Karpas-422 (cell line): Measurements from ENCODE around the gene CTSW. TPM values are rescaled to one million over a fixed set of nuclear protein-coding genes. Genes with fewer than 3 reads are reported as not detected.

Experiments used
- DNase-seq: peaks from one replicate; pipeline ENCODE4 v3.0.0-alpha.2; 2015
- H2AFZ ChIP-seq: fragments of 200-600 bp; sonication (generic); 2 replicates; pipeline ENCODE4 v1.6.1; 2014; ENCODE audit warnings: antibody characterized with exemption, low read length, mixed read lengths
- H3K27ac ChIP-seq: fragments of 200-600 bp; sonication (generic); 2 replicates; pipeline ENCODE4 v1.5.1; 2014; ENCODE audit warnings: mild to moderate bottlenecking, low read length, moderate library complexity
- H3K27me3 ChIP-seq: fragments of 200-600 bp; sonication (generic); 2 replicates; pipeline ENCODE4 v1.6.1; 2014; ENCODE audit warnings: low read length, mixed read lengths
- H3K36me3 ChIP-seq: fragments of 200-600 bp; sonication (generic); 2 replicates; pipeline ENCODE4 v1.6.1; 2014; ENCODE audit warnings: low read length, mixed read lengths; ENCODE audit not compliant: insufficient read depth
- H3K4me1 ChIP-seq: fragments of 200-600 bp; sonication (generic); 2 replicates; pipeline ENCODE4 v1.6.1; 2014; ENCODE audit warnings: mild to moderate bottlenecking, low read length, mixed read lengths
- H3K4me2 ChIP-seq: fragments of 200-600 bp; sonication (generic); 2 replicates; pipeline ENCODE4 v1.6.1; 2014; ENCODE audit warnings: low read length, low read depth, mild to moderate bottlenecking; ENCODE audit not compliant: poor library complexity, severe bottlenecking
- H3K4me3 ChIP-seq: fragments of 200-600 bp; sonication (generic); 2 replicates; pipeline ENCODE4 v1.5.1; 2014; ENCODE audit warnings: mild to moderate bottlenecking, antibody characterized with exemption, low read length, mixed read lengths
- H3K79me2 ChIP-seq: fragments of 200-600 bp; sonication (generic); 2 replicates; pipeline ENCODE4 v1.6.1; 2014; ENCODE audit warnings: mild to moderate bottlenecking, low read length, mixed read lengths
- H3K9ac ChIP-seq: fragments of 200-600 bp; sonication (generic); 2 replicates; pipeline ENCODE4 v1.6.0; 2014; ENCODE audit warnings: low read length
- H3K9me2 ChIP-seq: fragments of 200-600 bp; sonication (generic), shearing (Covaris generic); replicated peaks from 2 replicates; pipeline ENCODE4 v1.6.0; 2014; ENCODE audit warnings: mild to moderate bottlenecking, low read length, moderate library complexity; ENCODE audit not compliant: insufficient read depth
- H3K9me3 ChIP-seq: fragments of 300-700, 200-600 bp; sonication (generic); 2 replicates; pipeline ENCODE4 v1.6.1; 2014; ENCODE audit warnings: low read length, mixed read lengths
- H4K20me1 ChIP-seq: fragments of 200-600 bp; sonication (generic); 2 replicates; pipeline ENCODE4 v1.6.1; 2014; ENCODE audit warnings: mild to moderate bottlenecking, antibody characterized with exemption, low read length, low read depth; ENCODE audit not compliant: insufficient read depth
- total RNA-seq: library from RNA; depleted of rRNA; stranded (reverse); fragments of >200 nt; shearing (Covaris generic); gene quantifications from 2 replicates; pipeline ENCODE4 v1.2.3, GENCODE V29; 2014; ENCODE audit warnings: low replicate concordance

CTSW gene
- total RNA-seq, 1 experiment from 2014 or later: not detected

DNA sequence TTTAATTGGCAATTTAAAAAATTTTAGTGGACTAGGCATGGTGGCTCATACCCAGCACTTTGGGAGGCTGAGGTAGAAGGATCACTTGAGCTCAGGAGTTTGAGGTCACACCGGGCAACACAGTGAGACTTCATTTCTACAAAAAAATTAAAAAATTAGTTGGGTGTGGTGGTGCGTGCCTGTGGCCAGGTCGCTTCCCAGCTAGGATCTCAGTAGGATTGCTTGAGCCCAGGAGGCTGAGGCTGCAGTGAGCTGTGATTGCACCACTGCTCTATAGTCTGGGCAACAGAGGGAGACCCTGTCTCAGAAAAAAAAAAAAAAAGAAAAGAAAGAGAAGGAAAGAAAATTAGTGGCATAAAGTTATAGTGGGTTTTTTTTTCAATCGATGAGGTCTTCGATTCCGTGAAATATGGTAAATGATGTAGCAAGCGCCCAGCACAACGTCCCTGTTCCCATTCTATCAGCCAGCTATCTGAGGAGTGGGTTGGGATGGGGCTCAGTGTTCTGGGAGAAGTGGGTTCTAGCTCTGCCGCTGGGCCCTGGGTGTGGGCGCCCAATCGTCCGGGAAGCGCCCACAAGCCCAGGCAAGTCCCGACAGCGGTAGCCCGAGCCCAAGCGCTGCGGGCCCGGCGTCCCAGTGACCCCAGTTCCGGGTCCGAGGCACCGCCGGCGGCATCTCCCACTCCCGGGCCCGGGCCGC lies 19.2 kb downstream of the CTSW start:
- H3K4me2 ChIP-seq: no peak overlapping the region
- H2AFZ ChIP-seq: no peak overlapping the region
- H3K9me3 ChIP-seq: no peaks in the 10 kb centered on the region
- H3K9me2 ChIP-seq: no peaks in the 10 kb centered on the region
- H3K27me3 ChIP-seq: no peaks in the 10 kb centered on the region
- no peaks in the 10 kb centered on the region for H4K20me1 ChIP-seq
- H3K4me3 ChIP-seq: no peak overlapping the region
- H3K4me1 ChIP-seq: peaks cover 17% of the 10 kb centered on the region
- H3K27ac ChIP-seq: no peak overlapping the region
- no peak for DNase-seq
- no peaks in the 10 kb centered on the region for H3K36me3 ChIP-seq
- no peak overlapping the region for H3K9ac ChIP-seq
- no peaks in the 10 kb centered on the region for H3K79me2 ChIP-seq

DNA sequence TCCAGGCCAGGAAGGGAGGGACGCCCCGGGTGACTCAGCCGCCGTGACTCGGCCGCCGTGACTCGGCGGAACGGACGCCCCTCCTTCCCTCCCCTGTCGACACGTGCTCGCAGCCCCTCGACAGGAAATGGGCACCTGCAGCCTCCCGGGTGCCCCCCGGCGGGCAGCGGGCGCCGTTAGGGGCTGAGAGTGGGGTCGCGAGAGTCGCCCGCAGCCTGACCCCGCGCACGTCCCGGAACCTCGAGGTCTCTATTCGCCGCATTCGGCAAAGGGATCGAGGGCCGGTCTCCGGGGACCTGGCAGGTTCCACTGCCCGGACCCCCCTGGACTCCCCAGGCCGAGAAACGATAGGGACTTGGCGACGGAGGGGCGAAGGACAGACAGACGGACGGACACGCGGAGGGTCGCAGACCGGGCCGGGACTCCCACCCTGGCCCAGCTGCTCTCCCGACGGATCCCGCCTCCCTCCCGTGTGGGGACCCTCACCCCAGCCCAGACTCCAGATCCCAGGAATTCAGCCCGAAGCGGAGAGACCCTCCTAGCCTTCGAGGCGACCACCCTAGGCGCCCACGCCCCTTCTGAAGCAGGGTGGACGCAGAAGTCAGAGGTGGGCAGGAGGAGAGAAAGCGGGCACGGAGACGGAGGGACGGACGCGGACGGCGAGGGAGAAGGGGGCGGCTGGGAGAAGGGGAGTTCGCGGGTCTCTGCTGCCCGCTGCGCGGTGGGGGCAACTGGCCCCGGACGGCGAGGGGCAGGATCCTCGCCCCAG lies 19.9 kb downstream of the CTSW start:
- Histone ChIP-seq H4K20me1 (no peaks in the 10 kb centered on the region), H2AFZ (no peak overlapping the region)

DNA sequence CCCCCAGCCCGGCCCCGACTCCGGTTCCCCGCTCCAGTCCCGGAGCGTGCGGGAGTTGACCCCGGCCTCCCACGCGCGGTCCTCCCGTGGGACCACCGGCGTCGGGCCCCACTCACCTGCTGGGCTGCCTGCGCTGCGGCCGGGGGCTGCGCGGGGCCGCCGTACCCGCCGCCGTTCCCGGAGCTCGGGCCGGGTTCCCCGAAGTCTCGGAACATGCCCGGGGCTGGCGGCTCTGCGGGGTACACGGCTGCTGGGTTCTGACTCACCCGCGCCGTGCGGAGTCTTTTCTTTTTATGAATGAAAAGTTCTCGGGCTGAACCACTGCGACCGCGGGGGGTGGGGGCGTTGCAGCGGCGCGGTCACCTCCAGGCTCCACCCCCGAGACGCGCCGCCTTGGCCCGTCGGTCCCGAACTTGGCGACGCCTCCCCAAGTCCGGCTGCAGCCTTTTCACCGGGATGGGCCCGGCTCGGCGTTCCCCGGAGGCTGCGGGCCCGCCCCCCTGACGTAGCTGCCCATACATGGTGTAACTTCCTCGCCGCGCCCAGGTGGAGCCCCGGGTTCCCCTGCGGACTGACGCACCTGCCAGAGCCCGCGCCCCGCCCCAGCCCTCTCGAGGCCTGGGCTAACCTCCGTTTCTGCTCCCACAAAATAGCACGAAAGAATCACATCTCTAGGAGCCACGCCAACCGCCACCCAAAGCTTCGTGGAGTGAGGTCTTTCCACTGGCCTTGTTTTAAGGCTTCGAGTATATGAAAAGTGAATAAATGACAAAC lies 20.7 kb downstream of the CTSW start, which contains the start of gene FOSL1:
Gene FOSL1, minus strand, starts transcription at position 264 of the 774 bp plus-strand sequence. Its CDS starts 49 bp downstream, at position 215.
- H3K79me2 ChIP-seq: no peaks in the 10 kb centered on the region
- H3K36me3 ChIP-seq: no peaks in the 10 kb centered on the region
- no peaks in the 10 kb centered on the region for H4K20me1 ChIP-seq
- no peaks in the 10 kb centered on the region for H3K9me2 ChIP-seq
- peak within 1 kb of the TSS; percentile 55; the same call in 1 of the 2 replicates for H3K4me3 ChIP-seq
- peak; percentile 87 for DNase-seq
- H3K9me3 ChIP-seq: no peaks in the 10 kb centered on the region
- H3K27ac ChIP-seq: no peak within 1 kb of the TSS
- no peak within 1 kb of the TSS for H2AFZ ChIP-seq
- peaks cover 11% of the 10 kb centered on the region for H3K4me1 ChIP-seq
- H3K4me2 ChIP-seq: peak within 1 kb of the TSS; percentile 69
- H3K9ac ChIP-seq: 0 out of 2 replicates have a peak within 1 kb of the TSS, but pooled peaks have one; percentile 27
- H3K27me3 ChIP-seq: no peaks in the 10 kb centered on the region

More for the DNA sequence above, 19.9 kb downstream of the CTSW start:
- Histone ChIP-seq H3K27ac (no peak overlapping the region), H3K9me2 (no peaks in the 10 kb centered on the region), H3K36me3 (no peaks in the 10 kb centered on the region), H3K79me2 (no peaks in the 10 kb centered on the region), H3K9ac (no peak overlapping the region), H3K4me2 (peak overlapping the region; percentile 69), H3K27me3 (no peaks in the 10 kb centered on the region), H3K9me3 (no peaks in the 10 kb centered on the region), H3K4me3 (peak overlapping the region; percentile 55; the same call in 1 of the 2 replicates), H3K4me1 (peaks cover 11% of the 10 kb centered on the region)
- DNase-seq: peak; percentile 25

DNA sequence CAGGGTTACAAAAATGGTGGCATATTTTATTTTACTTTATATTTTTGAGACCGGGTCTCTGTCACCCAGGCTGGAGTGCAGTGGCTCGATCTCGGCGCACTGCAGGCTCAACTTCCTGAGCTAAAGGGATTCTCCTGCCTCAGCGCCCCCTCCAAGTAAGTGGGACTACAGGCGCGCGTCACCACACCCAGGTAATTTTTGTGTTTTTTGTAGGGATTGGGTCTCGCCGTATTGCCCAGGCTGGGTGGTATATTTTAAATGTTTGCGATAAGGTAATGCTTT lies 21.2 kb downstream of the CTSW start:
- H2AFZ ChIP-seq: no peak overlapping the region

DNA sequence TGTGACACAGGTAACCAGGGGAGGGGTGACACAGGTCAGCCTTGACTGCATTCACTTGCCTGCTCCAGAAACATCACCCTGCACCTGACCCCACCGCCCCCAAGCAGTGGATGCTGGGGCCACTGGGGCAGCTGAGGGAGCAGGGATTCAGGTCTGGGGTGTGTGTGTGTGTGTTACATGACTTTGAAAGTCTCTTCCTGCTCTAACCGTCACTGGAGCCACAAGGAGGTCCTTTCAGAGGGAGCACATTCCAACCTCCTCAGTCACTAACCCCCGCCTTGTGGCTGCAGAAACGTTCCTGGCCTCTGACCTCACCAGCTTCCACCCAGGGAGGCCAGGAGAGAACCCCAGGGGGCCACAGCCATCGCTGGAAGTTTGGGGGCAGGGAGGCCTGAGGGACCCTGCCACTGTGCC lies 23.4 kb downstream of the CTSW start:
- no peaks in the 10 kb centered on the region for H3K9me2 ChIP-seq
- H3K9me3 ChIP-seq: no peaks in the 10 kb centered on the region
- H2AFZ ChIP-seq: no peak overlapping the region
- peaks cover 11% of the 10 kb centered on the region for H3K4me1 ChIP-seq
- H3K4me2 ChIP-seq: no peak overlapping the region
- H3K4me3 ChIP-seq: no peak overlapping the region
- H4K20me1 ChIP-seq: no peaks in the 10 kb centered on the region
- H3K27ac ChIP-seq: no peak overlapping the region
- no peak overlapping the region for H3K9ac ChIP-seq
- no peaks in the 10 kb centered on the region for H3K36me3 ChIP-seq
- no peaks in the 10 kb centered on the region for H3K27me3 ChIP-seq
- H3K79me2 ChIP-seq: no peaks in the 10 kb centered on the region
- no peak for DNase-seq

More for the DNA sequence above, 21.2 kb downstream of the CTSW start:
- Histone ChIP-seq H3K9me3 (no peaks in the 10 kb centered on the region), H3K27me3 (no peaks in the 10 kb centered on the region), H3K4me3 (no peak overlapping the region), H3K27ac (no peak overlapping the region), H3K79me2 (no peaks in the 10 kb centered on the region), H3K4me1 (peaks cover 11% of the 10 kb centered on the region), H4K20me1 (no peaks in the 10 kb centered on the region), H3K36me3 (no peaks in the 10 kb centered on the region), H3K9ac (no peak overlapping the region), H3K4me2 (peak overlapping the region; percentile 69), H3K9me2 (no peaks in the 10 kb centered on the region)
- DNase-seq: no peak

DNA sequence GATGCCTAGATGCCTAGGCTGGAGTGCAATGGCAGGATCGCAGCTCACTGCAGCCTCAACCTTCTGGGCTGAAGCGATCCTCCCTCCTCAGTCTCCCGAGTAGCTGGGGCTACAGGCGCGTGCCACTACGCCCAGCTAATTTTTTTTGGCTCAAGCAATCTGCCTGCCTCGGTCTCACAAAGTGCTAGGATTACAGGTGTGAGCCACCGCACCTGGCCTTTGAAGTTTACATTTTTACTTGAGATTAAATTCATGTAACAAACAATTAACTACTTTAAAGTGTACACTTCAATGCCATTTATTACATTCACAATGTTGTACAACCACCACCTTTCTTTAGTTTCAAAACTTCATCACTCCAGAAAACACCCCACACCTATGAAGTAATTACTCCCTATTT lies 24.1 kb downstream of the CTSW start:
- H3K4me3 ChIP-seq: no peak overlapping the region
- H3K36me3 ChIP-seq: no peaks in the 10 kb centered on the region
- no peak overlapping the region for H2AFZ ChIP-seq
- H3K27me3 ChIP-seq: no peaks in the 10 kb centered on the region
- H3K4me2 ChIP-seq: no peak overlapping the region
- no peaks in the 10 kb centered on the region for H3K9me3 ChIP-seq
- H3K9ac ChIP-seq: no peak overlapping the region
- no peaks in the 10 kb centered on the region for H4K20me1 ChIP-seq
- DNase-seq: no peak
- peaks cover 11% of the 10 kb centered on the region for H3K4me1 ChIP-seq
- no peaks in the 10 kb centered on the region for H3K9me2 ChIP-seq
- no peaks in the 10 kb centered on the region for H3K79me2 ChIP-seq
- H3K27ac ChIP-seq: no peak overlapping the region

DNA sequence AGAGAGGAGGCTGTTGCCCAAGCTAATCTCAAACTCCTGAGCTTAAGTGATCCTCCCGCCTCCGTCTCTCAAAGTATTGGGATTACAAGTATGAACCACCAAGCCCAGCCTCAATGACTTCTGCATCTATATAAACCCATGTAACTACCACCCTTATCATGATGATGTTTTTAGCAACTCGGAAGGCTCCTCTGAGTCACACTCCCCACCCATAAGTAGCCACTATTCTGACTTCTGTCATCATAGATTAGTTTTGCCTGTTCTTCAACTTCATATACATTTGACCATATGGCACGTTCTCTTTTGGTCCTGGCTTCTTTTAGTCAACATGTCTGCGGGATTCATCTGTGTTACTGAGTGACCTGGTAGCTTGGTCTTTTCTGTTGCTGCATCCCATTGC lies 27.0 kb downstream of the CTSW start:
- Histone ChIP-seq H3K4me1 (no peaks in the 10 kb centered on the region), H3K27ac (no peak overlapping the region), H3K9me2 (no peaks in the 10 kb centered on the region), H3K79me2 (no peaks in the 10 kb centered on the region), H3K36me3 (no peaks in the 10 kb centered on the region), H3K27me3 (no peaks in the 10 kb centered on the region), H3K9me3 (no peaks in the 10 kb centered on the region), H3K4me2 (no peak overlapping the region), H3K9ac (no peak overlapping the region), H2AFZ (no peak overlapping the region), H4K20me1 (no peaks in the 10 kb centered on the region), H3K4me3 (no peak overlapping the region)
- no peak for DNase-seq

DNA sequence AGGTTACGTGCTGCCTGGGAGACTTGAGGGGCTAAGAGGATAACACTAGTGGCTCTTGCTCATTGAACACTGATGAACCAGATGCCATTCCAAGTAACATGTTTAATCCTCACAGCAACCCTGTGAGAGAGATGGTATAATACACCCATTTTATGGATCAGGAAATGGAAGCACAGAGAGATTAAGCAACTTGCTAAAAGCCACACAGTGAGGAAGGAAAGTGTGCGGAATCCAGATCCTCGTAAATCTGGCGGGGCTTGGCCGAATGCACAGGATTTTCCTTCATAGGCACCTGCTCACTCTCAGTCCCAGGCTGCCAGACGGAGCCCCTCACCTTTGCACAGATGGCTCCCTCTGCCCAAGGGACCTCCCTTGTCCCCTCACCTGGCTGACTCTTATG lies 28.2 kb downstream of the CTSW start:
- Histone ChIP-seq H2AFZ (no peak overlapping the region), H3K27me3 (no peaks in the 10 kb centered on the region), H3K9me2 (no peaks in the 10 kb centered on the region), H3K4me3 (no peak overlapping the region), H3K79me2 (no peaks in the 10 kb centered on the region), H3K9me3 (no peaks in the 10 kb centered on the region), H3K4me2 (no peak overlapping the region), H3K27ac (no peak overlapping the region), H4K20me1 (no peaks in the 10 kb centered on the region), H3K9ac (no peak overlapping the region), H3K36me3 (no peaks in the 10 kb centered on the region), H3K4me1 (no peaks in the 10 kb centered on the region)
- DNase-seq: no peak
